MM.1S (cell line): ENCODE measurements around the gene CD80.

ENCODE experiments used
- DNase-seq: peaks from one replicate; pipeline ENCODE4 v3.0.0-alpha.2; 2015
- H2AFZ ChIP-seq: fragments of 300-600 bp; sonication (generic); 2 replicates; pipeline ENCODE4 v1.6.0; 2016; ENCODE audit warnings: antibody characterized with exemption, low read length
- H3F3A ChIP-seq: fragments of 300-600 bp; sonication (generic); 2 replicates; pipeline ENCODE4 v1.6.1; 2016; ENCODE audit warnings: mild to moderate bottlenecking, antibody characterized with exemption, low read length, moderate library complexity, mixed read lengths; ENCODE audit not compliant: insufficient read depth
- H3K27ac ChIP-seq: fragments of 300-600 bp; sonication (generic); 2 replicates; pipeline ENCODE4 v1.5.1; 2016; ENCODE audit warnings: mild to moderate bottlenecking, low read length
- H3K27me3 ChIP-seq: fragments of 300-600 bp; sonication (generic); replicated peaks from 2 replicates; pipeline ENCODE4 v1.6.0; 2016; ENCODE audit warnings: low read length; ENCODE audit not compliant: insufficient read depth
- H3K36me3 ChIP-seq: fragments of 300-600 bp; sonication (generic); replicated peaks from 2 replicates; pipeline ENCODE4 v1.6.1; 2016; ENCODE audit warnings: mild to moderate bottlenecking, low read length, mixed read lengths; ENCODE audit not compliant: insufficient read depth
- H3K4me1 ChIP-seq: fragments of 300-600 bp; sonication (generic); 2 replicates; pipeline ENCODE4 v1.6.1; 2016; ENCODE audit warnings: low read length, mixed read lengths
- H3K4me2 ChIP-seq: fragments of 300-600 bp; sonication (generic); 2 replicates; pipeline ENCODE4 v1.6.0; 2016; ENCODE audit warnings: low read depth, low read length
- H3K4me3 ChIP-seq: fragments of 300-600 bp; sonication (generic); 2 replicates; pipeline ENCODE4 v1.5.1; 2016; ENCODE audit warnings: low read length, mixed read lengths
- H3K79me2 ChIP-seq: fragments of 300-600 bp; sonication (generic); 2 replicates; pipeline ENCODE4 v1.6.1; 2016; ENCODE audit warnings: mixed run types, low read length, mixed read lengths
- H3K9ac ChIP-seq: fragments of 300-600 bp; sonication (generic); 2 replicates; pipeline ENCODE4 v1.6.1; 2016; ENCODE audit warnings: low read length, mixed read lengths
- H3K9me2 ChIP-seq: fragments of 300-600 bp; sonication (generic); replicated peaks from 2 replicates; pipeline ENCODE4 v1.6.1; 2016; ENCODE audit warnings: mild to moderate bottlenecking, low read length, mixed read lengths; ENCODE audit not compliant: insufficient read depth
- H3K9me3 ChIP-seq: fragments of 300-600 bp; sonication (generic); replicated peaks from 2 replicates; pipeline ENCODE4 v1.6.1; 2016; ENCODE audit warnings: mild to moderate bottlenecking, low read length, mixed read lengths; ENCODE audit not compliant: insufficient read depth
- H4K20me1 ChIP-seq: fragments of 300-600 bp; sonication (generic); 2 replicates; pipeline ENCODE4 v1.6.1; 2016; ENCODE audit warnings: mild to moderate bottlenecking, low read length, moderate library complexity, mixed read lengths; ENCODE audit not compliant: insufficient read depth
- CTCF ChIP-seq: fragments of 300-600 bp; sonication (generic); IDR thresholded peaks from 2 replicates; pipeline ENCODE4 v1.5.1; 2016; ENCODE audit warnings: antibody characterized with exemption, low read length, mixed read lengths
- EZH2 ChIP-seq: fragments of 300-600 bp; sonication (generic); optimal IDR thresholded peaks from 2 replicates; pipeline ENCODE3; 2017; ENCODE audit warnings: low read depth, mild to moderate bottlenecking, antibody characterized with exemption, low read length, mixed read lengths
- EZH2phosphoT487 ChIP-seq: fragments of 300-600 bp; sonication (generic); IDR thresholded peaks from 2 replicates; pipeline ENCODE4 v1.6.1; 2018; ENCODE audit warnings: antibody characterized with exemption, low read length

Gene CD80

GRCh38 chr3:119598410-119599098 lies 39.1 kb upstream of the CD80 start:
- no peak overlapping the region for H3K4me3 ChIP-seq
- H2AFZ ChIP-seq: no peak overlapping the region
- H3K79me2 ChIP-seq: no peaks in the 10 kb centered on the region
- H3K27ac ChIP-seq: no peak overlapping the region
- no peaks in the 10 kb centered on the region for H3K9me2 ChIP-seq
- H3K36me3 ChIP-seq: no peaks in the 10 kb centered on the region
- no peaks in the 10 kb centered on the region for H4K20me1 ChIP-seq
- H3K9me3 ChIP-seq: no peaks in the 10 kb centered on the region
- no peak for DNase-seq
- H3K27me3 ChIP-seq: no peaks in the 10 kb centered on the region
- TF ChIP-seq EZH2phosphoT487 (no peak), CTCF (no peak), EZH2 (no peak)
- no peaks in the 10 kb centered on the region for H3F3A ChIP-seq
- no peak overlapping the region for H3K9ac ChIP-seq
- no peak overlapping the region for H3K4me2 ChIP-seq
- H3K4me1 ChIP-seq: peaks cover 9% of the 10 kb centered on the region; the same call in 1 of the 2 replicates

GRCh38 chr3:119597548-119598288 lies 38.3 kb upstream of the CD80 start, which contains the start of gene PLA1A:
PLA1A (plus strand) TSS chr3:119597885; CDS start chr3:119597914, 29 bp downstream.
- no peaks in the 10 kb centered on the region for H3K9me2 ChIP-seq
- DNase-seq: no peak
- H3K79me2 ChIP-seq: no peaks in the 10 kb centered on the region
- H3F3A ChIP-seq: no peaks in the 10 kb centered on the region
- TF ChIP-seq EZH2 (no peak), EZH2phosphoT487 (no peak), CTCF (no peak)
- H3K4me1 ChIP-seq: peaks cover 9% of the 10 kb centered on the region; the same call in 1 of the 2 replicates
- H2AFZ ChIP-seq: no peak within 1 kb of the TSS
- no peak within 1 kb of the TSS for H3K27ac ChIP-seq
- no peak within 1 kb of the TSS for H3K9ac ChIP-seq
- H3K36me3 ChIP-seq: no peaks in the 10 kb centered on the region
- H4K20me1 ChIP-seq: no peaks in the 10 kb centered on the region
- H3K4me3 ChIP-seq: no peak within 1 kb of the TSS
- H3K9me3 ChIP-seq: no peaks in the 10 kb centered on the region
- H3K27me3 ChIP-seq: no peaks in the 10 kb centered on the region
- H3K4me2 ChIP-seq: no peak within 1 kb of the TSS

GRCh38 chr3:119596398-119596797 lies 37.0 kb upstream of the CD80 start:
- TF ChIP-seq EZH2phosphoT487 (no peak), CTCF (no peak), EZH2 (no peak)
- no peak overlapping the region for H3K4me3 ChIP-seq
- H3K4me2 ChIP-seq: no peak overlapping the region
- no peaks in the 10 kb centered on the region for H3K27me3 ChIP-seq
- H3K27ac ChIP-seq: no peak overlapping the region
- peaks cover 9% of the 10 kb centered on the region; the same call in 1 of the 2 replicates for H3K4me1 ChIP-seq
- no peaks in the 10 kb centered on the region for H3K36me3 ChIP-seq
- no peaks in the 10 kb centered on the region for H3K9me3 ChIP-seq
- no peak for DNase-seq
- no peaks in the 10 kb centered on the region for H3F3A ChIP-seq
- no peaks in the 10 kb centered on the region for H3K79me2 ChIP-seq
- no peak overlapping the region for H2AFZ ChIP-seq
- no peaks in the 10 kb centered on the region for H3K9me2 ChIP-seq
- no peaks in the 10 kb centered on the region for H4K20me1 ChIP-seq
- H3K9ac ChIP-seq: no peak overlapping the region
